Right cardiac atrium (tissue), 5 donors: ENCODE data around the gene RPS29. TPM values are rescaled to one million over a fixed set of nuclear protein-coding genes. Genes with fewer than 3 reads are reported as not detected.

Experiments used
- ATAC-seq, 2 donors: fragments of 200-7000 bp; cut with Tn5 transposase; one replicate each; pipeline versions ENCODE4 v1.8.0 to v1.9.1; 2020; ENCODE audit warnings: moderate library complexity in 2 of 2, mild to moderate bottlenecking in 1 of 2
- DNase-seq, 3 donors: peaks; one replicate each; pipeline ENCODE4 v3.0.0-alpha.2; 2020
- H3K27ac ChIP-seq: one replicate; pipeline ENCODE4 v1.5.1; 2013; ENCODE audit warnings: mild to moderate bottlenecking, low read length, control low read depth, moderate library complexity
- H3K27me3 ChIP-seq: one replicate; pipeline ENCODE4 v1.6.1; 2013; ENCODE audit not compliant: control insufficient read depth, insufficient read depth
- H3K4me1 ChIP-seq: one replicate; pipeline ENCODE4 v1.6.1; 2013; ENCODE audit warnings: low read length; ENCODE audit not compliant: control insufficient read depth, insufficient read depth
- H3K4me3 ChIP-seq: one replicate; pipeline ENCODE4 v1.5.1; 2013; ENCODE audit warnings: low read length, control low read depth
- H3K9me3 ChIP-seq: one replicate; pipeline ENCODE4 v1.6.1; 2013; ENCODE audit warnings: low read length; ENCODE audit not compliant: control insufficient read depth
- WGBS: extraction: QIAGEN DNeasy Blood & Tissue Kit; methylation state at CpG from one replicate; pipeline ENCODE4 v1.1.7; 2013; 5-methylcytosine and 5-hydroxymethylcytosine counted together
- intact Hi-C, 4 donors: fragments of 100-400 bp; cut with DNase I; formaldehyde crosslinking; loops; one replicate each; pipeline versions ENCODE4 v1.11.0 to v1.14.0; 2022 to 2023
- long read RNA-seq, 4 donors: library from polyadenylated mRNA; unstranded; transcript quantifications; one replicate each; pipeline ENCODE4 v2.0.0, GENCODE V29; 2020 to 2021
- polyA plus RNA-seq: library from polyadenylated mRNA; stranded (reverse); fragments of 200-250 nt; gene quantifications from one replicate; pipeline ENCODE4 v1.2.3, GENCODE V29; 2013
- total RNA-seq, 4 donors: library from RNA; stranded (reverse); fragmentation: NEBNext Ultra II Directional; extraction: Animal tissue kit (Norgen Biotek cat#: 25700); gene quantifications; one replicate each; pipeline ENCODE4 v1.2.1, GENCODE V29; 2021
- donor health status: healthy with polysubstance abuse.
- donor health status: DM: no; HTN: yes; CAD: no.
- donor health status: DM: no; HTN: no; CAD: no.
- donor health status: DM: no; HTN: yes; CAD: no; lungs with severe emphysema.
- donor health status: DM: yes; HTN: yes; CAD: no.

The RPS29 gene
- 100 to 1,000 TPM; 827 to 988 (median 890) TPM for total RNA-seq
- polyA plus RNA-seq: 1,306 TPM
- long read RNA-seq, donor 1, transcript RPS29-201 (3 exons, 296 nt): major isoform, 81 of 83 reads
- long read RNA-seq, donor 1, partial matches to known transcripts: 0 of 83 reads
- long read RNA-seq, donor 1, other reads (novel, unspliced or antisense): 2 of 83 reads
- long read RNA-seq, donor 2, full-length matches to known transcripts: 263 of 265 reads
- long read RNA-seq, donor 2, partial matches to known transcripts: 1 of 265 reads
- long read RNA-seq, donor 2, other reads (novel, unspliced or antisense): 1 of 265 reads
- long read RNA-seq, donor 3, full-length matches to known transcripts: 56 of 56 reads
- long read RNA-seq, donor 3, partial matches to known transcripts: 0 of 56 reads
- long read RNA-seq, donor 3, other reads (novel, unspliced or antisense): 0 of 56 reads
- long read RNA-seq, donor 4, transcript RPS29-201 (3 exons, 296 nt): major isoform, 119 of 121 reads
- long read RNA-seq, donor 4, partial matches to known transcripts: 1 of 121 reads
- long read RNA-seq, donor 4, other reads (novel, unspliced or antisense): 0 of 121 reads

GRCh38 chr14:49585803-49586672, at the start of gene RPS29:
TSS of gene RPS29 (minus strand) at chr14:49586380. CDS start at chr14:49586346, 34 bp downstream.
- Histone ChIP-seq H3K4me1 (peaks cover 7% of the 10 kb centered on the region), H3K9me3 (no peaks in the 10 kb centered on the region), H3K27me3 (no peaks in the 10 kb centered on the region), H3K27ac (peak within 1 kb of the TSS; percentile 100), H3K4me3 (peak within 1 kb of the TSS; percentile 100)
- DNase-seq (peak; percentile 98 to 99 (median 99)), ATAC-seq (peak; percentile 99)
- intact Hi-C loops: no loop called here
- under 1% methylated on average over 54 of the region's 55 CpGs for WGBS

GRCh38 chr14:49634547-49635334, 48.6 kb upstream of the RPS29 start, which contains the start of gene DNAAF2:
TSS of gene DNAAF2 (minus strand) at chr14:49635244. CDS start at chr14:49635149, 95 bp downstream.
- Histone ChIP-seq H3K27me3 (no peaks in the 10 kb centered on the region), H3K4me1 (peaks cover 5% of the 10 kb centered on the region), H3K9me3 (no peaks in the 10 kb centered on the region), H3K4me3 (peak within 1 kb of the TSS; percentile 74), H3K27ac (peak within 1 kb of the TSS; percentile 90)
- DNase-seq (peak; percentile 54 to 84 (median 83)), ATAC-seq (peak; percentile 62 to 76)
- intact Hi-C loops: loop anchor here in 2 of 4 donors (10.0 kb wide), 2 partner anchors 130 to 200 kb away; partner anchors contain the start of gene KLHDC2 (in 2 of the 2)
- under 1% methylated on average over 80 of the region's 80 CpGs for WGBS

GRCh38 chr14:49633640-49634546, 47.7 kb upstream of the RPS29 start:
- peak; percentile 95 to 97 (median 97) for DNase-seq
- H3K27me3 ChIP-seq: no peaks in the 10 kb centered on the region
- H3K4me3 ChIP-seq: peak overlapping the region; percentile 74
- H3K9me3 ChIP-seq: no peaks in the 10 kb centered on the region
- ATAC-seq: peak; percentile 95 to 96
- H3K4me1 ChIP-seq: peaks cover 2% of the 10 kb centered on the region
- H3K27ac ChIP-seq: peak overlapping the region; percentile 90
- under 1% methylated on average over 101 of the region's 101 CpGs for WGBS
- intact Hi-C loops: loop anchor here in 2 of 4 donors (10.0 kb wide), 2 partner anchors 131 to 201 kb away; partner anchors contain the start of gene KLHDC2 (in 2 of the 2)

- Histone ChIP-seq H3K9me3 (no peaks in the 10 kb centered on the region), H3K4me1 (peaks cover 5% of the 10 kb centered on the region), H3K27me3 (no peaks in the 10 kb centered on the region), H3K4me3 (no peak overlapping the region), H3K27ac (no peak overlapping the region)
- intact Hi-C loops: no loop called here
- 77% methylated on average over 6 of the region's 6 CpGs for WGBS
- ATAC-seq (no peak), DNase-seq (no peak)
These were observed 38.0 kb upstream of the RPS29 start for GRCh38 chr14:49623941-49624839.

- Histone ChIP-seq H3K27me3 (no peaks in the 10 kb centered on the region), H3K4me1 (peaks cover 5% of the 10 kb centered on the region), H3K27ac (no peak overlapping the region), H3K4me3 (no peak overlapping the region), H3K9me3 (no peaks in the 10 kb centered on the region)
- intact Hi-C loops: no loop called here
- WGBS: 58% methylated on average over 3 of the region's 3 CpGs
- DNase-seq: no peak
- ATAC-seq: no peak
These were observed 37.2 kb upstream of the RPS29 start for GRCh38 chr14:49623387-49623786.

GRCh38 chr14:49622022-49622607, 35.9 kb upstream of the RPS29 start:
- ATAC-seq (no peak), DNase-seq (no peak)
- intact Hi-C loops: no loop called here
- Histone ChIP-seq H3K4me1 (peaks cover 5% of the 10 kb centered on the region), H3K9me3 (no peaks in the 10 kb centered on the region), H3K27ac (no peak overlapping the region), H3K27me3 (no peaks in the 10 kb centered on the region), H3K4me3 (peak overlapping the region; percentile 90)
- WGBS: 60% methylated on average over 3 of the region's 3 CpGs

- Histone ChIP-seq H3K4me1 (peaks cover 5% of the 10 kb centered on the region), H3K4me3 (peak overlapping the region; percentile 90), H3K27me3 (no peaks in the 10 kb centered on the region), H3K9me3 (no peaks in the 10 kb centered on the region), H3K27ac (peak overlapping the region; percentile 95)
- DNase-seq (peak; percentile 84 to 91 (median 91)), ATAC-seq (peak; percentile 74 to 81)
- intact Hi-C loops: no loop called here
- 3% methylated on average over 65 of the region's 65 CpGs for WGBS
These were observed 35.1 kb upstream of the RPS29 start for GRCh38 chr14:49621114-49621881.
